Left ventricle myocardium inferior (tissue), 1 donor: ENCODE results near the gene CNPPD1. TPM values are rescaled to one million over a fixed set of nuclear protein-coding genes. Genes with fewer than 3 reads are reported as not detected.
A peak's percentile ranks its signal among the peaks of the same experiment; 100 is the strongest.

Experiments
- DNase-seq: peaks from one replicate; pipeline ENCODE4 v3.0.0-alpha.2; 2020
- H3K27ac ChIP-seq: fragments of 200-600 bp; replicated peaks from 2 replicates; pipeline ENCODE4 v1.8.0; 2021
- H3K27me3 ChIP-seq: fragments of 200-600 bp; 2 replicates; pipeline ENCODE4 v1.8.0; 2021; ENCODE audit warnings: low read depth
- H3K36me3 ChIP-seq: fragments of 200-600 bp; 2 replicates; pipeline ENCODE4 v1.8.0; 2021
- H3K4me1 ChIP-seq: fragments of 200-600 bp; 2 replicates; pipeline ENCODE4 v1.8.0; 2021
- H3K4me3 ChIP-seq: fragments of 200-600 bp; 2 replicates; pipeline ENCODE4 v1.8.0; 2021; ENCODE audit warnings: mild to moderate bottlenecking, moderate library complexity
- H3K9me3 ChIP-seq: fragments of 200-600 bp; replicated peaks from 2 replicates; pipeline ENCODE4 v1.8.0; 2021
- intact Hi-C: fragments of 100-400 bp; cut with micrococcal nuclease; formaldehyde crosslinking; loops from one replicate; pipeline ENCODE4 v1.11.0; 2022
- total RNA-seq: library from RNA; stranded (reverse); fragmentation: NEBNext Ultra II Directional; extraction: Animal tissue kit (Norgen Biotek cat#: 25700); gene quantifications from one replicate; pipeline ENCODE4 v1.2.1, GENCODE V29; 2021
- TF ChIP-seq, protein P1 (sequence below): fragments of 200-600 bp; IDR thresholded peaks from 2 replicates; pipeline ENCODE4 v1.8.0; 2021; ENCODE audit warnings: antibody characterized with exemption, mild to moderate bottlenecking, borderline replicate concordance
- donor health status: DM: no; HTN: yes; CAD: no; lungs with severe emphysema.

Gene CNPPD1
- total RNA-seq, 1 donor from 2014 or later = 58.1 TPM

DNA sequence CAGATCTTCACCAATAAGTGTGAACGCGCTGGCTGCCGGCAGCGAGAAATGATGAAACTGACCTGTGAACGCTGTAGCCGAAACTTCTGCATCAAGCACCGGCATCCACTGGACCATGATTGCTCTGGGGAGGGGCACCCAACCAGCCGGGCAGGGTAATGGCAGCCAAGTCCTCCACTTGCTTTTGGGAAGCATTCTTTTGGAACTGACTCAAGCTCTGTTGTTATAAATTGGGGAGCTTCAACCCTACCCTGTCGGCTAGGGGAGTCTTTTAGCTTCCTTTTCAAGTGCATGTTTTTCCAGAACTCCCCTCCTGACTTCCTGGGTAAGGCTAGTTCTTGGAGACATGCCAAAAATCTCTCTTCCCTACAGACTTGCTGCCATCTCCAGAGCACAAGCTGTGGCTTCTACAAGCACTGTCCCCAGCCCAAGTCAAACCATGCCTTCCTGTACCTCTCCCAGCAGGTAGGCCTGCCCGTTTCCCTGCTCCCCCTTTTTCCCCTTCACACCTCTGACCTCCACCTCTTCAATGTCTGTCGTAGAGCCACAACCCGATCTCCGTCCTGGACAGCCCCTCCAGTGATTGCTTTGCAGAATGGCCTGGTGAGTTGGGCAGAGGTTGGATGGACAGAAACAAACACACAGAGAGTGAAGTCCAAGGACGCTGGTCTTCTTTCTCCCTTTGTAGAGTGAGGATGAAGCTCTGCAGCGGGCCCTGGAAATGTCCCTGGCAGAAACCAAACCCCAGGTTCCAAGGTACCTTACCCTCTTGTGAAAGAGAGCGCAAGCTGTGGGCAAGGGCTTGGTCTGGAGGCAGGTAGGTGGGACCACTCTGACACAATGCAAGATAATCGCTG, 31.4 kb upstream of the CNPPD1 start:
- Histone ChIP-seq H3K27ac (peak overlapping the region; percentile 97), H3K4me3 (peak overlapping the region; percentile 81), H3K4me1 (peaks cover 27% of the 10 kb centered on the region), H3K36me3 (peaks cover 45% of the 10 kb centered on the region), H3K9me3 (no peaks in the 10 kb centered on the region), H3K27me3 (no peaks in the 10 kb centered on the region)
- intact Hi-C loops = no loop called here
- TF ChIP-seq, protein P1, sequence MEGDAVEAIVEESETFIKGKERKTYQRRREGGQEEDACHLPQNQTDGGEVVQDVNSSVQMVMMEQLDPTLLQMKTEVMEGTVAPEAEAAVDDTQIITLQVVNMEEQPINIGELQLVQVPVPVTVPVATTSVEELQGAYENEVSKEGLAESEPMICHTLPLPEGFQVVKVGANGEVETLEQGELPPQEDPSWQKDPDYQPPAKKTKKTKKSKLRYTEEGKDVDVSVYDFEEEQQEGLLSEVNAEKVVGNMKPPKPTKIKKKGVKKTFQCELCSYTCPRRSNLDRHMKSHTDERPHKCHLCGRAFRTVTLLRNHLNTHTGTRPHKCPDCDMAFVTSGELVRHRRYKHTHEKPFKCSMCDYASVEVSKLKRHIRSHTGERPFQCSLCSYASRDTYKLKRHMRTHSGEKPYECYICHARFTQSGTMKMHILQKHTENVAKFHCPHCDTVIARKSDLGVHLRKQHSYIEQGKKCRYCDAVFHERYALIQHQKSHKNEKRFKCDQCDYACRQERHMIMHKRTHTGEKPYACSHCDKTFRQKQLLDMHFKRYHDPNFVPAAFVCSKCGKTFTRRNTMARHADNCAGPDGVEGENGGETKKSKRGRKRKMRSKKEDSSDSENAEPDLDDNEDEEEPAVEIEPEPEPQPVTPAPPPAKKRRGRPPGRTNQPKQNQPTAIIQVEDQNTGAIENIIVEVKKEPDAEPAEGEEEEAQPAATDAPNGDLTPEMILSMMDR = no peak
- no peak for DNase-seq

DNA sequence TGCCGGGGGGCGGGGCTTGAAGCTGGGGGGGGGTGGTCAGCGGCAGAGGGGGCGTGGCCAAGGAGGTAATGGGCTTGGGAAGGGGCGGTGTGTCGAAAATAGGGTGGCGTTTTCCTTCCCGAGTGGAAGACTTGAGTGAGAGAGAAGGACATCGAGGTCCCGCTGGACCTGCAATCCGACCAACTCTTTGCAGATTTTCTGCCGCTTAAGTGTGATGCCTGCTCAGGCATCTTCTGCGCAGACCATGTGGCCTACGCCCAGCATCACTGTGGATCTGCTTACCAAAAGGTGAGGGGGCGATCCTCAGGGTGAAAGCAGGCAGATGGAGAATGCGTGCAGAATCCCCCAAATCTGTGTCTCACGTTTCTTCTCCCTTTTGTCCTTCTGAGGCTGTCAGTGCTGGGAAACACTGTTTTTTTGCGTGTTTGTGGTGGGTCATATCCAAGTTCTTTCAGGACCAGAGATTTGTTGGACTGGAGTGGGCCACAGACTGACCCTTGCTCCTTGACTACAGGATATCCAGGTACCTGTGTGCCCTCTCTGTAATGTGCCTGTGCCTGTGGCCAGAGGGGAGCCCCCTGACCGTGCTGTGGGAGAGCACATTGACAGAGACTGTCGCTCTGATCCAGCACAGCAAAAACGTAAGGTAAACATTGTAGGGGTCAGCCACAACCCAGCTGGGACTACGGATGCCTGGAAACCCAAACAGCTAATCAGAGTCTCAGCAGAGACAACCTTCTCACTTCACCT, 30.6 kb upstream of the CNPPD1 start:
- Histone ChIP-seq H3K27me3 (no peaks in the 10 kb centered on the region), H3K36me3 (peaks cover 37% of the 10 kb centered on the region), H3K4me1 (peaks cover 27% of the 10 kb centered on the region), H3K27ac (peak overlapping the region; percentile 97), H3K4me3 (peak overlapping the region; percentile 81), H3K9me3 (no peaks in the 10 kb centered on the region)
- intact Hi-C loops = no loop called here
- no peak for DNase-seq
- TF ChIP-seq, protein P1 = no peak

DNA sequence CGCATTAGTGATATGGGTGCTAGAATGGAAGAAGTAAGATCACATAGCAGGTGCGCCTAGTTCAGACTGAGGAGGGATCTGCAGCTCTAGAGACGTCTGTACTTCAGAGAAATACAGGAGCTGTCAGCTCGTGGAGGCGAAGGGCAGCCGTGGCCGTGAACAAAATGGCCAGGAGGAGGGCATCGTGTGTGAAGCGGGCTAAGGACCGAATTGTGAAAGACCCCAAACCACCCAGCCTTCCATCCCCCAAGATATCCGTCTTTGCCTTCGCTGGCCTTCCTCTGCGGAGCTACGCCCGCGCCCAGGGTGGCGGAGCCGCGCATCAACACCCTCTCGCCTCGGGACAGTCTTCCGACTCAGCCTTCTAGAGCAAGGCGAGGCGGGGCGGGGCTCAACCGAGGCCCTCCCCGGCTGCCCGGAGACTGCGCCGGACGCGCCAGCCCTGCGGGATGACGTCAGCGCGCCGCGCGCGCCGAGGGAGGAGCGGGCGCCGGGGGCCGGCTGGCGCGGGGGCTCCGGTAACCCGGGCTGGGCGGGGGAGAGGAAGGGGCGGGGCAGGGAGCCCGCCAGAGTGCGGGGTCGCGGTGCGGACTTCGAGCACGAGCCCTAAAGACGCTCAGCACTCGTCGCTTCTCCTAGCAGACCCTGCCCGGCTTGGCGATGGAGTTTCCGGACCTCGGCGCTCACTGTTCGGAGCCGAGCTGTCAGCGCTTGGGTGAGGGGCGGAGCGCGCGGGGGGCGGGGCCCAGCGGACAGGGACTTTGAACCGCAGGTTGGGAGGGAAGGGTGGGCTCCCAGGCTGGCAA, 29.8 kb upstream of the CNPPD1 start, which contains the start of gene ZFAND2B:
TSS of gene ZFAND2B (plus strand) at position 455 of the 806 bp plus-strand sequence. CDS start at position 661, 206 bp downstream.
- Histone ChIP-seq H3K4me1 (peaks cover 27% of the 10 kb centered on the region), H3K27ac (peak within 1 kb of the TSS; percentile 97), H3K9me3 (no peaks in the 10 kb centered on the region), H3K4me3 (peak within 1 kb of the TSS; percentile 81), H3K36me3 (peaks cover 31% of the 10 kb centered on the region), H3K27me3 (no peaks in the 10 kb centered on the region)
- TF ChIP-seq, protein P1 = peak; percentile 33
- DNase-seq = peak; percentile 94
- intact Hi-C loops = no loop called here

DNA sequence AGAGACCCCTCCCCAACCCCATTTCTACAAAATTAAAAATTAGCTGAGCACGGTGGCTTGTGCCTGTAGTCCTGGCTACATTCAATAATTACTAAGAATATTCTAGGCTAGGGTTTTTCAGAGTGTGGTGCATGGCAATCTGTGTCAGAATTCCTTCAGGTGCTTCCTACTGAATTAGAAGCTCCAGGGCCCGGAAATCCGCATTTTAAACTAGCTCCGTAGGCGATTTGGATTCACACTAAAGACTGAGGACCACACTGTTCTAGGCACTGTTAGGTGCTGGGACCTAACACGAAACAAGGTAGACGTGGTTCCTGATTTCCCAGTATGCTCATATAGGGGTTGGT, 29.2 kb upstream of the CNPPD1 start:
- H3K9me3 ChIP-seq = no peaks in the 10 kb centered on the region
- TF ChIP-seq, protein P1 = no peak
- peaks cover 27% of the 10 kb centered on the region for H3K4me1 ChIP-seq
- peaks cover 28% of the 10 kb centered on the region for H3K36me3 ChIP-seq
- H3K27ac ChIP-seq = peak overlapping the region; percentile 97
- DNase-seq = no peak
- intact Hi-C loops = no loop called here
- H3K27me3 ChIP-seq = no peaks in the 10 kb centered on the region
- H3K4me3 ChIP-seq = peak overlapping the region; percentile 81

DNA sequence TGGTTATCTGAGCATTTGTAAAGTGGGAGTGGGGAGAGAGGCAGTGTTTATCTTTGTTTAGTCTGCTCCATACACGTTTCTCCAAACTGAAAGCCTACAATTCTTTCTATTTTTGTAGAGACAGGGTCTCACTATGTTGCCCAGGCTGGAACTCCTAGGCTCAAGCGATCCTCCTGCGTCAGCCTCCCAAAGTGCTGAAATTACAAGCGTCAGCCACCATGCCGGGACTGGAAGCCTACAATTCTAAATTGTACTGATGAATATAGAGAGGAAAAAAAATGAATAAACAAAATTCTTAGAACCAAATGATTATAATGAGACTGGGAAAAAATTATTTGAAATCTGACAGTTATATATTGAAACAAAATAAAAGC, 28.4 kb upstream of the CNPPD1 start:
- DNase-seq = no peak
- TF ChIP-seq, protein P1 = no peak
- Histone ChIP-seq H3K36me3 (peaks cover 21% of the 10 kb centered on the region), H3K27me3 (no peaks in the 10 kb centered on the region), H3K4me3 (no peak overlapping the region), H3K27ac (no peak overlapping the region), H3K4me1 (peaks cover 27% of the 10 kb centered on the region), H3K9me3 (no peaks in the 10 kb centered on the region)
- intact Hi-C loops = no loop called here
